Measurements from ENCODE around the gene USP32. TPM values are rescaled to one million over a fixed set of nuclear protein-coding genes. Genes with fewer than 3 reads are reported as not detected.

The USP32 gene
- total RNA-seq, 1 experiment from 2014 or later: 103 TPM

DNA sequence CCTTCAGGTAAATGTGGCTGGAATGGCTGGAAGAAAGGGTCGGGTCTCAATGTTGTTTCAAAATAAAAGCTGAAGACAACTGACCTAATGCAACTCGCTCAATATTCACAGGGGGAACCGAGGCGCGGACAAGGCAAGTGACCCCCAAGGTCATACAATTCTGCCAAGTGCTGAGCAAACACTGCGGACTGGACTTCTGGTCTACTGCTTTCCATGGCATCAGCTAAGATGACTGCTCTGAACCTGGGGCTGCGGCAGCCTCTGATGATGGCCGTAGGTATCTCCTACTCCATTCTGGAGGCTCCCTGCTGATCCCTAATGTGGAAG, 220.2 kb downstream of the USP32 start (continued):
- TF ChIP-seq, protein P1, sequence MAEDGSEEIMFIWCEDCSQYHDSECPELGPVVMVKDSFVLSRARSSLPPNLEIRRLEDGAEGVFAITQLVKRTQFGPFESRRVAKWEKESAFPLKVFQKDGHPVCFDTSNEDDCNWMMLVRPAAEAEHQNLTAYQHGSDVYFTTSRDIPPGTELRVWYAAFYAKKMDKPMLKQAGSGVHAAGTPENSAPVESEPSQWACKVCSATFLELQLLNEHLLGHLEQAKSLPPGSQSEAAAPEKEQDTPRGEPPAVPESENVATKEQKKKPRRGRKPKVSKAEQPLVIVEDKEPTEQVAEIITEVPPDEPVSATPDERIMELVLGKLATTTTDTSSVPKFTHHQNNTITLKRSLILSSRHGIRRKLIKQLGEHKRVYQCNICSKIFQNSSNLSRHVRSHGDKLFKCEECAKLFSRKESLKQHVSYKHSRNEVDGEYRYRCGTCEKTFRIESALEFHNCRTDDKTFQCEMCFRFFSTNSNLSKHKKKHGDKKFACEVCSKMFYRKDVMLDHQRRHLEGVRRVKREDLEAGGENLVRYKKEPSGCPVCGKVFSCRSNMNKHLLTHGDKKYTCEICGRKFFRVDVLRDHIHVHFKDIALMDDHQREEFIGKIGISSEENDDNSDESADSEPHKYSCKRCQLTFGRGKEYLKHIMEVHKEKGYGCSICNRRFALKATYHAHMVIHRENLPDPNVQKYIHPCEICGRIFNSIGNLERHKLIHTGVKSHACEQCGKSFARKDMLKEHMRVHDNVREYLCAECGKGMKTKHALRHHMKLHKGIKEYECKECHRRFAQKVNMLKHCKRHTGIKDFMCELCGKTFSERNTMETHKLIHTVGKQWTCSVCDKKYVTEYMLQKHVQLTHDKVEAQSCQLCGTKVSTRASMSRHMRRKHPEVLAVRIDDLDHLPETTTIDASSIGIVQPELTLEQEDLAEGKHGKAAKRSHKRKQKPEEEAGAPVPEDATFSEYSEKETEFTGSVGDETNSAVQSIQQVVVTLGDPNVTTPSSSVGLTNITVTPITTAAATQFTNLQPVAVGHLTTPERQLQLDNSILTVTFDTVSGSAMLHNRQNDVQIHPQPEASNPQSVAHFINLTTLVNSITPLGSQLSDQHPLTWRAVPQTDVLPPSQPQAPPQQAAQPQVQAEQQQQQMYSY (CRISPR knock-in tag; IDR thresholded peaks at IDR 0.05): no peak
- TF ChIP-seq ZNF317 (CRISPR knock-in tag; IDR thresholded peaks at IDR 0.05; ENCODE audit: borderline replicate concordance, low read depth): no peak

DNA sequence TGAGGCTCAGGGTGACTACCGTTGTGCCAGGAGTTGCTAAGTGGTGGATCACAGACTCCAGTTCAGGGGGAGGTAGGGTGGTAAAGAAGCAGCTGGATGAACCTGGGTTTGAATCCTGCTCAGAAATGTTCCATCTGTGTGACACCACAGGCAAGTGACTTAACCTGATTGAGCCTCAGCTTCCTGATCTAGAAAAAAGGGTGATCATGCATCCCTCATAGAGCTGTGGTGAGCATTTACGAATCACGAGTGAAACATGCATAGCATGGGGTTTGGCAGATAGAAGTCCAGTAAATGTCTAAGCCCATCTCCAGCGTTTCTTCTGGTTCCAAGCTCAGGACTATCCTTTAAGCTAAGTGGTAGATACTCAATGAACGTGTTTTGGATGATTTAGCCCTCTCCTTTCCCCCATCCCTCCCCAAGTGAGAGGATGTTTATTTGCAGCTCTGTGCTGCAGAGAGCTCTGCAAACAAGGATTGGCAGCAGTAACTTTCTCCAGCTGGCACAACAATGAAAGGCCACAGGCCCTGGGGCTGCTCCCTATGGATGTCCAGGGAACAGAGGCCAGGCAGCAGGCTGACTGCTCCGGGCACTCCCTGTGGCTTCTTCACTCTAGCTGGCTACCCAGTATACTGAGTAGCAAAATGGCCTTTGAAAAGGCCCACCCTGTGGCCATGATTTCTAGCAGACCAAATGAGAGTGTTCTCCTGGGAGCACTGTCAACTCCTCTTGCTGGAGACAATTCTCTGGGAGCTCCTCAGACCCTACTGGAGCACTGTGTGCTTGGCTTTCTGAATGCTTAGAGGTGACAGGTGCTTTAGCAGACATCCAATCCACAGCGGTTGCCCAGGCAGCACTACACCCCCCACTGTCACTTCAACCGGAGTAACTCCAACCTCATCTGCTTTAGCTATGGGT, 220.8 kb downstream of the USP32 start:
- CTCF ChIA-PET: interaction anchor here (0.5 to 3.1 kb wide), 7 partner anchors 8 to 250 kb away, joined by 3 to 31 read pairs (median 4); partner anchors contain the start of gene CA4
- TF ChIP-seq, protein P2, sequence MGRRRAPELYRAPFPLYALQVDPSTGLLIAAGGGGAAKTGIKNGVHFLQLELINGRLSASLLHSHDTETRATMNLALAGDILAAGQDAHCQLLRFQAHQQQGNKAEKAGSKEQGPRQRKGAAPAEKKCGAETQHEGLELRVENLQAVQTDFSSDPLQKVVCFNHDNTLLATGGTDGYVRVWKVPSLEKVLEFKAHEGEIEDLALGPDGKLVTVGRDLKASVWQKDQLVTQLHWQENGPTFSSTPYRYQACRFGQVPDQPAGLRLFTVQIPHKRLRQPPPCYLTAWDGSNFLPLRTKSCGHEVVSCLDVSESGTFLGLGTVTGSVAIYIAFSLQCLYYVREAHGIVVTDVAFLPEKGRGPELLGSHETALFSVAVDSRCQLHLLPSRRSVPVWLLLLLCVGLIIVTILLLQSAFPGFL (CRISPR knock-in tag; IDR thresholded peaks at IDR 0.05; ENCODE audit: borderline replicate concordance): no peak
- TF ChIP-seq ZNF671 (CRISPR knock-in tag; IDR thresholded peaks at IDR 0.05): no peak
- TF ChIP-seq OVOL2 (CRISPR knock-in tag; IDR thresholded peaks at IDR 0.05; ENCODE audit: borderline replicate concordance): no peak
- TF ChIP-seq NFATC4 (CRISPR knock-in tag; IDR thresholded peaks at IDR 0.05): no peak
- TF ChIP-seq, protein P3, sequence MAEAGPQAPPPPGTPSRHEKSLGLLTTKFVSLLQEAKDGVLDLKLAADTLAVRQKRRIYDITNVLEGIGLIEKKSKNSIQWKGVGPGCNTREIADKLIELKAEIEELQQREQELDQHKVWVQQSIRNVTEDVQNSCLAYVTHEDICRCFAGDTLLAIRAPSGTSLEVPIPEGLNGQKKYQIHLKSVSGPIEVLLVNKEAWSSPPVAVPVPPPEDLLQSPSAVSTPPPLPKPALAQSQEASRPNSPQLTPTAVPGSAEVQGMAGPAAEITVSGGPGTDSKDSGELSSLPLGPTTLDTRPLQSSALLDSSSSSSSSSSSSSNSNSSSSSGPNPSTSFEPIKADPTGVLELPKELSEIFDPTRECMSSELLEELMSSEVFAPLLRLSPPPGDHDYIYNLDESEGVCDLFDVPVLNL (CRISPR knock-in tag; IDR thresholded peaks at IDR 0.05; ENCODE audit: borderline replicate concordance, low read depth): no peak
- TF ChIP-seq TCF7 (CRISPR knock-in tag; IDR thresholded peaks at IDR 0.05; ENCODE audit: low read depth): no peak
- no peak for TF ChIP-seq CREM (CRISPR knock-in tag; IDR thresholded peaks at IDR 0.05)
- TF ChIP-seq ETV6 (CRISPR knock-in tag; IDR thresholded peaks at IDR 0.05): no peak
- no peak for TF ChIP-seq TP53 (CRISPR knock-in tag; IDR thresholded peaks at IDR 0.05)
- TF ChIP-seq ZNF219 (CRISPR knock-in tag; IDR thresholded peaks at IDR 0.05; ENCODE audit: borderline replicate concordance): no peak
- no peak for TF ChIP-seq NR3C1 (CRISPR knock-in tag; conservative IDR thresholded peaks at IDR 0.05; ENCODE audit: low read depth)
- TF ChIP-seq, protein P4, sequence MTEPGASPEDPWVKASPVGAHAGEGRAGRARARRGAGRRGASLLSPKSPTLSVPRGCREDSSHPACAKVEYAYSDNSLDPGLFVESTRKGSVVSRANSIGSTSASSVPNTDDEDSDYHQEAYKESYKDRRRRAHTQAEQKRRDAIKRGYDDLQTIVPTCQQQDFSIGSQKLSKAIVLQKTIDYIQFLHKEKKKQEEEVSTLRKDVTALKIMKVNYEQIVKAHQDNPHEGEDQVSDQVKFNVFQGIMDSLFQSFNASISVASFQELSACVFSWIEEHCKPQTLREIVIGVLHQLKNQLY (CRISPR knock-in tag; IDR thresholded peaks at IDR 0.05): no peak
- TF ChIP-seq ATF1 (CRISPR knock-in tag; IDR thresholded peaks at IDR 0.05): no peak
- TF ChIP-seq, protein P5, sequence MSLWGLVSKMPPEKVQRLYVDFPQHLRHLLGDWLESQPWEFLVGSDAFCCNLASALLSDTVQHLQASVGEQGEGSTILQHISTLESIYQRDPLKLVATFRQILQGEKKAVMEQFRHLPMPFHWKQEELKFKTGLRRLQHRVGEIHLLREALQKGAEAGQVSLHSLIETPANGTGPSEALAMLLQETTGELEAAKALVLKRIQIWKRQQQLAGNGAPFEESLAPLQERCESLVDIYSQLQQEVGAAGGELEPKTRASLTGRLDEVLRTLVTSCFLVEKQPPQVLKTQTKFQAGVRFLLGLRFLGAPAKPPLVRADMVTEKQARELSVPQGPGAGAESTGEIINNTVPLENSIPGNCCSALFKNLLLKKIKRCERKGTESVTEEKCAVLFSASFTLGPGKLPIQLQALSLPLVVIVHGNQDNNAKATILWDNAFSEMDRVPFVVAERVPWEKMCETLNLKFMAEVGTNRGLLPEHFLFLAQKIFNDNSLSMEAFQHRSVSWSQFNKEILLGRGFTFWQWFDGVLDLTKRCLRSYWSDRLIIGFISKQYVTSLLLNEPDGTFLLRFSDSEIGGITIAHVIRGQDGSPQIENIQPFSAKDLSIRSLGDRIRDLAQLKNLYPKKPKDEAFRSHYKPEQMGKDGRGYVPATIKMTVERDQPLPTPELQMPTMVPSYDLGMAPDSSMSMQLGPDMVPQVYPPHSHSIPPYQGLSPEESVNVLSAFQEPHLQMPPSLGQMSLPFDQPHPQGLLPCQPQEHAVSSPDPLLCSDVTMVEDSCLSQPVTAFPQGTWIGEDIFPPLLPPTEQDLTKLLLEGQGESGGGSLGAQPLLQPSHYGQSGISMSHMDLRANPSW (CRISPR knock-in tag; conservative IDR thresholded peaks at IDR 0.05; ENCODE audit: low read depth): no peak
- H3K4me3 Mint-ChIP-seq: no peak overlapping the region
- no peaks in the 10 kb centered on the region for H3K9me3 Mint-ChIP-seq
- H3K27ac Mint-ChIP-seq: no peak overlapping the region
- POLR2A ChIA-PET: interaction anchor here (0.7 to 1.1 kb wide), 4 partner anchors 10 to 428 kb away, joined by 3 read pairs; partner anchors contain the start of genes CA4 and PPM1D
- H3K36me3 Mint-ChIP-seq: no peaks in the 10 kb centered on the region
- DNase-seq (ENCODE audit: low spot score) (no peak), ATAC-seq (peak; percentile 15; the same call in 1 of the 2 replicates)
- H3K27me3 Mint-ChIP-seq (ENCODE audit: low read depth): no peaks in the 10 kb centered on the region
- peaks cover 20% of the 10 kb centered on the region for H3K4me1 Mint-ChIP-seq

Data from WTC11 (cell line).